PFSK-1 (cell line): Measurements from ENCODE around the gene EBF4. TPM values are rescaled to one million over a fixed set of nuclear protein-coding genes. Genes with fewer than 3 reads are reported as not detected.

Experiments
- FOXP2 ChIP-seq: optimal IDR thresholded peaks from 2 replicates; pipeline ENCODE3; 2011; ENCODE audit warnings: borderline replicate concordance, control low read depth, inconsistent platforms; ENCODE audit not compliant: insufficient read depth; ENCODE audit errors: extremely low read length, extremely low read depth
- POLR2AphosphoS5 ChIP-seq: IDR thresholded peaks from 2 replicates; pipeline ENCODE4 v1.6.1; 2012; ENCODE audit warnings: low read depth, mild to moderate bottlenecking, control low read depth, low read length, moderate library complexity
- SIN3A ChIP-seq: IDR thresholded peaks from 2 replicates; pipeline ENCODE4 v1.6.1; 2012; ENCODE audit warnings: mild to moderate bottlenecking, low read length, moderate library complexity, borderline replicate concordance; ENCODE audit not compliant: insufficient read depth
- TAF1 ChIP-seq: IDR thresholded peaks from 2 replicates; pipeline ENCODE4 v1.6.1; 2012; ENCODE audit warnings: low read length, control low read depth, borderline replicate concordance; ENCODE audit not compliant: insufficient read depth
- polyA plus RNA-seq: library from polyadenylated mRNA; unstranded; fragments of >200 nt; gene quantifications from one replicate; pipeline ENCODE4 v1.2.1, GENCODE V29; 2012; ENCODE audit warnings: low read depth, missing spikeins; ENCODE audit not compliant: insufficient read length
- TF ChIP-seq, protein P1 (sequence below), 2 experiments: IDR thresholded peaks; 2 replicates each; pipeline versions ENCODE4 v1.6.1 to v1.8.0; 2011 to 2012; ENCODE audit warnings: low read depth in 2 of 2, low read length in 2 of 2, control low read depth in 1 of 2, inconsistent platforms in 1 of 2, mild to moderate bottlenecking in 1 of 2, moderate library complexity in 1 of 2; ENCODE audit not compliant: insufficient read depth in 1 of 2

EBF4 gene, protein sequence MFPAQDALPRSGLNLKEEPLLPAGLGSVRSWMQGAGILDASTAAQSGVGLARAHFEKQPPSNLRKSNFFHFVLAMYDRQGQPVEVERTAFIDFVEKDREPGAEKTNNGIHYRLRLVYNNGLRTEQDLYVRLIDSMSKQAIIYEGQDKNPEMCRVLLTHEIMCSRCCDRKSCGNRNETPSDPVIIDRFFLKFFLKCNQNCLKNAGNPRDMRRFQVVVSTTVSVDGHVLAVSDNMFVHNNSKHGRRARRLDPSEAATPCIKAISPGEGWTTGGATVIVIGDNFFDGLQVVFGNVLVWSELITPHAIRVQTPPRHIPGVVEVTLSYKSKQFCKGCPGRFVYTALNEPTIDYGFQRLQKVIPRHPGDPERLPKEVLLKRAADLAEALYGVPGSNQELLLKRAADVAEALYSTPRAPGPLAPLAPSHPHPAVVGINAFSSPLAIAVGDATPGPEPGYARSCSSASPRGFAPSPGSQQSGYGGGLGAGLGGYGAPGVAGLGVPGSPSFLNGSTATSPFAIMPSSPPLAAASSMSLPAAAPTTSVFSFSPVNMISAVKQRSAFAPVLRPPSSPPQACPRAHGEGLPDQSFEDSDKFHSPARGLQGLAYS
- 0.61 TPM for polyA plus RNA-seq

DNA sequence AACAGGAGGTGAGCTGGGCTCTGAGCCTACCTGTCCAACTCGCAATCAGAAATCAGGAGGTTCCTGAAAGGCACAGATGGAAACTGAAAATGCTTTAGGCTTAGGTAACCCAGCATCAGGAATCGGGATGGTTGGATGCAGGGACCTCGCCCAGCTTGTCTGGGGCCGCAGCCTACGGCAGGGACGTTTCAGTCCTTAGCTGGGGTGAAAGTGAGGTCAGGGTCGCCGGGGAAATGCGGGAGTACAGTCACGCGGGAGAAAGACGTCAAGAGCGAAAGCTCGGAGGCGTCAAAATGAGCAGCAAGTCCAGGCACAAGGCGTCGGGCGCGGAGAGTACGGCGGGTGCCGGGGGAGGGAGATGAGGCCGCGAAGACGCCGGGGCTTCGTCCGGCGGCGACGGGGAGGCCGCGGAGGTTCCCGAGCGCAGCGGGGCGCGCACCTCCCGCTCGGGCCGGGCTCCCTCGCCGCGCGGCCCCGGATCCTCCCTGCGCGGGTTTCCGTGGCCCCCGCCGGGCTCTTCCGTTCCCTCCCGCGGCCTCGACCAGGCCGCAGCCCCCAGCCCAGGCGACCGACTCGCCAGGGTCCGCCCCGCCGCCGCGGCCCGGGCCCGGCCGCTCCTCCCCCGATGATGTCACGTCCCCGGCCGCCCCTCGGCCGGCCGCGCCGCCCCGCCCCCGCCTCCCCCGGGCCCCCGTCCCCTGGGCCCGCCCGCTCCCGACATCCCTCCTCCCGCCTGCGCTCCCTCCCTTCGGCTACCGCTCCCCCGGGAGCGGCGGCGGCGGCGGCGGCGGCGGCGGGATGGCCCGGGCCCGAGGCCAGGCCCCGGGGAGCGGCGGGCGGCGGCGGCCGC is at the start of gene EBF4:
Gene EBF4 (plus strand): TSS at position 745 of the 850 bp plus-strand sequence. CDS start 866 bp downstream, outside the sequence.
- TF ChIP-seq POLR2AphosphoS5 = no peak
- TF ChIP-seq, protein P1, sequence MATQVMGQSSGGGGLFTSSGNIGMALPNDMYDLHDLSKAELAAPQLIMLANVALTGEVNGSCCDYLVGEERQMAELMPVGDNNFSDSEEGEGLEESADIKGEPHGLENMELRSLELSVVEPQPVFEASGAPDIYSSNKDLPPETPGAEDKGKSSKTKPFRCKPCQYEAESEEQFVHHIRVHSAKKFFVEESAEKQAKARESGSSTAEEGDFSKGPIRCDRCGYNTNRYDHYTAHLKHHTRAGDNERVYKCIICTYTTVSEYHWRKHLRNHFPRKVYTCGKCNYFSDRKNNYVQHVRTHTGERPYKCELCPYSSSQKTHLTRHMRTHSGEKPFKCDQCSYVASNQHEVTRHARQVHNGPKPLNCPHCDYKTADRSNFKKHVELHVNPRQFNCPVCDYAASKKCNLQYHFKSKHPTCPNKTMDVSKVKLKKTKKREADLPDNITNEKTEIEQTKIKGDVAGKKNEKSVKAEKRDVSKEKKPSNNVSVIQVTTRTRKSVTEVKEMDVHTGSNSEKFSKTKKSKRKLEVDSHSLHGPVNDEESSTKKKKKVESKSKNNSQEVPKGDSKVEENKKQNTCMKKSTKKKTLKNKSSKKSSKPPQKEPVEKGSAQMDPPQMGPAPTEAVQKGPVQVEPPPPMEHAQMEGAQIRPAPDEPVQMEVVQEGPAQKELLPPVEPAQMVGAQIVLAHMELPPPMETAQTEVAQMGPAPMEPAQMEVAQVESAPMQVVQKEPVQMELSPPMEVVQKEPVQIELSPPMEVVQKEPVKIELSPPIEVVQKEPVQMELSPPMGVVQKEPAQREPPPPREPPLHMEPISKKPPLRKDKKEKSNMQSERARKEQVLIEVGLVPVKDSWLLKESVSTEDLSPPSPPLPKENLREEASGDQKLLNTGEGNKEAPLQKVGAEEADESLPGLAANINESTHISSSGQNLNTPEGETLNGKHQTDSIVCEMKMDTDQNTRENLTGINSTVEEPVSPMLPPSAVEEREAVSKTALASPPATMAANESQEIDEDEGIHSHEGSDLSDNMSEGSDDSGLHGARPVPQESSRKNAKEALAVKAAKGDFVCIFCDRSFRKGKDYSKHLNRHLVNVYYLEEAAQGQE (IDR thresholded peaks at IDR 0.05; ENCODE audit: insufficient read depth in 1 of 2, low read depth in 2 of 2, low read length in 2 of 2) = no peak
- TF ChIP-seq FOXP2 = no peak
- TF ChIP-seq SIN3A = no peak
- no peak for TF ChIP-seq TAF1

DNA sequence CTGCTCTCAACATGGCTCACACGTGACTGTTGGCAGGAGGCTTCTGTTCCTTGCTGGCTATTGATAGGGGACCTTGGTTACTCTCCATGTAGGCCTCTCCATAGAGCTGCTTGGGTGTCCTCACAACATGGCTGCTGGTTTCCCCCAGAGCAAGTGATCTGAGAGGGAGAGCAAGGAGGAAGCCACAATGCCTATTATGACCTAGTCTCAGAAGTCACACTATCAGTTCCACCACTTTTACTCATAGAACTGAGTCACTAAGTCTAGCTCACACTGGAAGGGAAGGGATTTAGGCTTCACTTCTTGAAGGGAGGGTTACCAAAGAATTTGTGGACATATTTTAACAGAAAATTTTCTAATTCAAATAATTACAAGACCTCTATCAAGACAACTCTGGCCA is 48.9 kb upstream of the EBF4 start:
- TF ChIP-seq POLR2AphosphoS5 = no peak
- no peak for TF ChIP-seq TAF1
- TF ChIP-seq SIN3A = no peak
- TF ChIP-seq, protein P1 (IDR thresholded peaks at IDR 0.05; ENCODE audit: insufficient read depth in 1 of 2, low read depth in 2 of 2, low read length in 2 of 2) = no peak
- no peak for TF ChIP-seq FOXP2

GRCh38 chr20:2651772-2652723 is 40.5 kb upstream of the EBF4 start, which contains the start of gene NOP56:
NOP56 (plus strand) TSS chr20:2652632; CDS start chr20:2652661, 29 bp downstream.
- TF ChIP-seq TAF1 (peak; percentile 99), SIN3A (no peak; the same call in 1 of the 2 replicates), POLR2AphosphoS5 (peak; percentile 98)
- TF ChIP-seq, protein P1 (IDR thresholded peaks at IDR 0.05; ENCODE audit: insufficient read depth in 1 of 2, low read depth in 2 of 2, low read length in 2 of 2) = peak; percentile 31 to 48; a peak in 2 of 4 replicates
